ENCODE results near the gene LHFPL3. TPM values are rescaled to one million over a fixed set of nuclear protein-coding genes. Genes with fewer than 3 reads are reported as not detected.

LHFPL3 gene
- total RNA-seq, 1 donor from 2014 or later: not detected

DNA sequence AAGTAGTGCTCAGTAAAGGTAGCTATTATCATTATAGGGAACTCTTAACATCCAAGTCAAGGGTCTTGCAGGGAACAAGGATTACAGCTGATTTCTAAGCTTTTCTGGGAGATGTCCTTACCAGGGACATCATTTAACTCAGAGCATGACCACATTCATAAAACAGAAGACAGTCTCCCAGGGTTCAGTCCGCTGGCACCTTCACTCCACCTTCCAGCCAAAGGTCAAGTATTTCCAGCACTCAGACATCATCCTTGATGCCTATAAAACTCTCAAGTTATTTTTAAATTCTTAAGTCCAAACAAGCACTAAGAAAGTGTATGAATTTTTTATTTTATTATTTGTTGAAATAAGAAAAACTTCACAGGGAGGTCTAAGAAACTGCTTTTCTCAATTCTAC, 565.9 kb downstream of the LHFPL3 start:
- TF ChIP-seq, protein P1, sequence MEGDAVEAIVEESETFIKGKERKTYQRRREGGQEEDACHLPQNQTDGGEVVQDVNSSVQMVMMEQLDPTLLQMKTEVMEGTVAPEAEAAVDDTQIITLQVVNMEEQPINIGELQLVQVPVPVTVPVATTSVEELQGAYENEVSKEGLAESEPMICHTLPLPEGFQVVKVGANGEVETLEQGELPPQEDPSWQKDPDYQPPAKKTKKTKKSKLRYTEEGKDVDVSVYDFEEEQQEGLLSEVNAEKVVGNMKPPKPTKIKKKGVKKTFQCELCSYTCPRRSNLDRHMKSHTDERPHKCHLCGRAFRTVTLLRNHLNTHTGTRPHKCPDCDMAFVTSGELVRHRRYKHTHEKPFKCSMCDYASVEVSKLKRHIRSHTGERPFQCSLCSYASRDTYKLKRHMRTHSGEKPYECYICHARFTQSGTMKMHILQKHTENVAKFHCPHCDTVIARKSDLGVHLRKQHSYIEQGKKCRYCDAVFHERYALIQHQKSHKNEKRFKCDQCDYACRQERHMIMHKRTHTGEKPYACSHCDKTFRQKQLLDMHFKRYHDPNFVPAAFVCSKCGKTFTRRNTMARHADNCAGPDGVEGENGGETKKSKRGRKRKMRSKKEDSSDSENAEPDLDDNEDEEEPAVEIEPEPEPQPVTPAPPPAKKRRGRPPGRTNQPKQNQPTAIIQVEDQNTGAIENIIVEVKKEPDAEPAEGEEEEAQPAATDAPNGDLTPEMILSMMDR (IDR thresholded peaks at IDR 0.05; ENCODE audit: insufficient read depth, low read length, severe bottlenecking): no peak
- FAIRE-seq (no peak), DNase-seq (ENCODE audit: low read depth) (no peak)
- Histone ChIP-seq H3K4me3 (ENCODE audit: low read depth, low read length) (no peak overlapping the region), H3K27me3 (ENCODE audit: control insufficient read depth, insufficient read depth, low read length) (no peaks in the 10 kb centered on the region), H3K36me3 (ENCODE audit: control insufficient read depth, insufficient read depth, low read length) (no peaks in the 10 kb centered on the region)

GRCh38 chr7:104894726-104895521, 566.5 kb downstream of the LHFPL3 start:
- Histone ChIP-seq H3K4me3 (ENCODE audit: low read depth, low read length) (no peak overlapping the region), H3K27me3 (ENCODE audit: control insufficient read depth, insufficient read depth, low read length) (no peaks in the 10 kb centered on the region), H3K36me3 (ENCODE audit: control insufficient read depth, insufficient read depth, low read length) (no peaks in the 10 kb centered on the region)
- FAIRE-seq (no peak), DNase-seq (ENCODE audit: low read depth) (no peak)
- TF ChIP-seq, protein P1 (IDR thresholded peaks at IDR 0.05; ENCODE audit: insufficient read depth, low read length, severe bottlenecking): no peak

- TF ChIP-seq, protein P1 (IDR thresholded peaks at IDR 0.05; ENCODE audit: insufficient read depth, low read length, severe bottlenecking): no peak
- Histone ChIP-seq H3K27me3 (ENCODE audit: control insufficient read depth, insufficient read depth, low read length) (no peaks in the 10 kb centered on the region), H3K4me3 (ENCODE audit: low read depth, low read length) (no peak overlapping the region), H3K36me3 (ENCODE audit: control insufficient read depth, insufficient read depth, low read length) (no peaks in the 10 kb centered on the region)
- FAIRE-seq: no peak
- no peak for DNase-seq (ENCODE audit: low read depth)
These were observed 567.3 kb downstream of the LHFPL3 start for GRCh38 chr7:104895522-104896236.

DNA sequence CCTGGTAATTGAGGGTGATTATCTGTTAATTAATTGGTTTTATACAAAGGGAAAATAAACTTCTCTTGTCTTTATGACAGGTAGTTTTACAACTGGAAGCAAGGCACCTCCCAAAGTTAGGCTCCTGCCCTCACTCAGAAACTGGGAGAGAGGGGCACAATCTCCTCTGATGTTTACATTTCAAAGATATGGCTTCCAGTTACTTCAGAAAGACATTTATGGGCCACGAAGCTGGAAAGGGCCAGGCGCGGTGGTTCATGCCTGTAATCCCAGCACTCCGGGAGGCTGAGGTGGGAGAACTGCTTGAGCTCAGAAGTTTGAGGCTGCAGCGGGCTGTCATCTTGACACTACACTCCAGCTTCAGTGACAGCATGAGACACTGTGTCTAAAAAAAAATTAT, 570.0 kb downstream of the LHFPL3 start:
- FAIRE-seq (no peak), DNase-seq (ENCODE audit: low read depth) (no peak)
- Histone ChIP-seq H3K4me3 (ENCODE audit: low read depth, low read length) (no peak overlapping the region), H3K36me3 (ENCODE audit: control insufficient read depth, insufficient read depth, low read length) (no peaks in the 10 kb centered on the region), H3K27me3 (ENCODE audit: control insufficient read depth, insufficient read depth, low read length) (no peaks in the 10 kb centered on the region)
- TF ChIP-seq, protein P1 (IDR thresholded peaks at IDR 0.05; ENCODE audit: insufficient read depth, low read length, severe bottlenecking): no peak

DNA sequence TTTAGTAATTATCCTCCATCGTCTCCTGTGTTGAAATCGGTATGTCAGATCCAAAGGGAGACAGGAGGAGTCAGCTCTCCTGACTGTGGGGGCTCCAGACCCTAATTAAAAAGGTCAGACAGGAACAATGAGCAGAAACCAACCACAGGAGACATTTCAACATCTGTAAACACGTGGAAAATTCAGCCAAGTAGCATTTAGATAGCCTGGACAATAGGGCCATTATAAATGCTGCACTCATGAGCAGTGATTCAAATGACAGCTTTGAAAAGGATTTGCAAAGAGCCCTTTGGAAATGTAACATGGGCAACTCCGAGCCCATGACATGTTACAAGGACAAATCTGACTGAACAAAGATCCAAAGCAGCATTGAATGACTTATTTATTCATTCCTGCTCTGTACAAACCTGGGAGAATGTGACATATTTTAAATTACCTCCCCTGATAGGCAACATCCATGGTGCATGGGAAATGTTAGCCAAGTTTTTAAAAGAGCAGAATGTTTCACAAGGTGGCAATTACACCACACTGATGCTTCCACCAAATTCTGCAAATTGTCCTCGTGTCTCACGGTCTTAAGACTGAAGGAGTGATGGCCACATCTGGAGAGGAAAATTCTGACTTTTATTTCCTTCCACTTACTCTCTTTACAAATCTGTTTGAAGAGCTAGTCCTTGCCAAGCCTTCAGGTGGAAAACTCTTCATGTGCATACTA, 572.3 kb downstream of the LHFPL3 start:
- no peaks in the 10 kb centered on the region for H3K36me3 ChIP-seq (ENCODE audit: control insufficient read depth, insufficient read depth, low read length)
- no peaks in the 10 kb centered on the region for H3K27me3 ChIP-seq (ENCODE audit: control insufficient read depth, insufficient read depth, low read length)
- TF ChIP-seq, protein P1 (IDR thresholded peaks at IDR 0.05; ENCODE audit: insufficient read depth, low read length, severe bottlenecking): no peak
- H3K4me3 ChIP-seq (ENCODE audit: low read depth, low read length): no peak overlapping the region
- DNase-seq (ENCODE audit: low read depth) (no peak), FAIRE-seq (no peak)

Measured in bronchial epithelial cell (primary cell).